NCI-H69 (cell line): ENCODE measurements around the gene ZBTB38.

Experiments used
- DNase-seq: peaks from one replicate; lab custom pipeline; 2025; lab: John Stamatoyannopoulos, UW

ZBTB38 gene

DNA sequence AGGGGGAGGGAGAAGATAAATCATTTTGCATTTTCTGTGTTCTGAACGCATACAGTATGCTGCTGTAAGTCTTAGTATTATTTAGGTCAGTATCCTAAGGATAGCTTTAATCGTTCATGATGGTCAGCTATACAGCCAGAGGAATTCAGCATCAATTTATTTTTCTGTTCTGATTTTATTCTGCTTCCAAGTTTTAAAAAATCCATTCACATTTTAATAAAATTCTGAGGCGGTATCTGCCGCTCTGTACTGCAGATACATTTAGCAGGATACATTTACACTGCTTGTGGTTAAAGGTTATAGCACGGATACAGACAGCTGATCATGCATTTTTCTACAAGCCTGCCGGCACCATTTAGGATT, 17.8 kb downstream of the ZBTB38 start:
- peak; percentile 46 for DNase-seq

DNA sequence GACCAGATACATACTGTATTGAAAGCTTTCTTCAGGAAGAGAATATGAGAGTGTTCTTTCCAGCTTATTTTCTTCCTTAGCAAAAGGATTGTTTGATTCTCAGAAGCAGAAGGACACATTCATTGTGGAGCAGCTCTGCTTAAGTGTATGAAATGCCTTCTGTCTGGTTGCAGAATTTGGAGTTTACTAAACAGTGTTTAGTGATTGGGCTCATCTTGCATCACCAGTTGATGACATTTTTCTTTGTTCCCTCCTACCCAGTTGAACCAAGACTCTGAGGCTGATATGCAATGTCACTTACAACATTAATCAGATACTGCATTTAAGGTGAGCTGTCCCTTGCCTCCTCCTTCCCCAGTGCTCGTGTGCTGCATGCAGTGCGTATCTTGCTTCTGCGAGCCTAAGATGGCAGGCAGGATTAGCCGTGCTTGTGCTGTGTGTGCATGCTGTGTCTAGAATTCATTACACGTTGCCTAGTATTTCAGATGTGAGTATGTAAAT, 18.4 kb downstream of the ZBTB38 start:
- DNase-seq, result peak; percentile 84

DNA sequence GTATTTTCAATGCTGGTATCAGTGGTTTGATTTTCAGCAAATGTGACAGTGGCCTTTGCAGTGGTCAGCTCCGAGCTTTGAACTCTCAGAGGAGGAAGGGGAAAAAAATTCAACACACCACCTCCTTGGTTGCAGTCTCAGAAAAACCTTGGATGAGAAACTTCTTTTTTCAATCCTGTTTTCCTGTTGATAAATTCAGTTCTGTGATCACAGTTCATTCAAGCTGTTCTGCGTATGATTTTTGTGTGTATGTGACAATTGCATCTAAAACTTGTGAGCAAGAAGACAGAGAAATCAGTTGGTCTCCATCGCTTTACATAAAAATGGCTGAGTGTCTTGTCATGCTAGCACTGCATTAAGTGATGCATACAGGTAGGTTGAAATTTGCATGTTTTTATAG, 19.2 kb downstream of the ZBTB38 start:
- peak; percentile 61 for DNase-seq

DNA sequence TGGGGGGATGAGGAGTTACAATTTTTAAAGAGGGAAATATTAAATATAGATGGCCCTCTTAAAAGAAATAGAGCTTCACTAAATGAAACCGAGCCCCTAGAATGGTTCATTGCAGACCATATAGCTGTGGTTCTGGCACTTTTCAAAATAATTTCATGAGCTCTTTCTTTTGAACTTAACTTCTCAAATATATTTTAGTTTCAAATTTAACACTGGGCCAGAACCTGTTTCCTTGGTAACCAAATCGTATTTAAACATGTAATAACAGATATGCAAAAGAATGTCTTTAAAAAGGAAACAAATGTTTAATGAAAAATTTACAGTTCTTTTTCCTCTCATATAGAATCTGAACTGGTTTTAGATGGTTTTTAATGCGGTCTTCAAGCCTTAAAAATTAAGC, 20.1 kb downstream of the ZBTB38 start:
- DNase-seq, result peak; percentile 35

DNA sequence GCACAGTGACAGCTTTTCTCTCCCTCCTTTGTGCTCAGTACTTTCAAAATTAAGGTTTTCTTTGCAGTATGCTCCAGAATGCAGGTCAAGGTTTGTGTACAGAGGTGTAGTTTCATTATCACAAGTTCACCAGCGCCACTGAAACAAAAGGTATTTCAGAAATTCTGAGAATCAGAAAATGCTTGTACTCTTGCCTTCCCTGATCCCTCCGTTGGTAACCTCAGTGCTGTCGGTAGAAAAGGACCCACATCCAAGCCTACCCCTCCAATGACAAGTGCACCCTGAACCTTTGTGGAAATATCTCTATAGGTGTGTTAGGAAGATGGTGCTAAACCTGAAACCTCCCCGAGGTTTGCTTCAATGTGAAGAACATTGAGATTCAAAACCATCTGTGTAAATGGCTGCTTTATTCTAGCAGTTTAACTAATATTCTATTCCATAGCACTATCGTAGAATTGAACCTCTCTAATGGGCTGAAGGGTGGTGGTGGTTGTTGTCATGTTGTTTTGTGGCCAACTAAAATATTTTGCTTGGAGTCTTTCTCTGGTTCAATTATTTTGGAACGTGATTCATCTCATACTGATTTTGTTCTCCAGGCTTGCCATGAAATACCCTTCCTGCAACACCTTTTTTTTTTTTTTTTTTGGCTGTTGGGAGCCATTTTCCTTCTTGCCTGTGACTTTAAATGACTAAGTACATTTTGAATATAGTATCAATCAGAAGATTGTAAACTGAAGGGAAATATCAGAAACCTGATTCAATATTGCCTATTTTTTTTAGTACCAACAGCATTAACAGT, 20.7 kb downstream of the ZBTB38 start:
- peak; percentile 61 for DNase-seq

DNA sequence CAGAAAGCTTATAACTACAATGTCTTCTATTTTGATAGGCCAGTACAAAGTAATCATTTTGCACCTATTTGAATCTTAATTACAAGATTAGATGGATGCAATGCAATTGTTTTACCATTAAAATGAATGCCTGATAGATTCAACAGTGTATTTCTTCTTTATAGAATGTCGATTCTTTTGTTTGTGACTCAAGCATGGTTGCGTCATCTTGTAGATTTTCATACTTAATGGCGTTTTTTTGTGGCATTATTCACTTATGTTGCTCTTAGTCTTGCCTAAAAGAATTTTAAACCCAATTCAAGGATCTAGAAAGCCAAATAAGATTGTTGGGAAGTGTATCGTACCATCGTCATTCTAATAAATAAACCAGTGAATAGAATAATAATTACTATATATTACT, 21.4 kb downstream of the ZBTB38 start:
- DNase-seq, result peak; percentile 22

DNA sequence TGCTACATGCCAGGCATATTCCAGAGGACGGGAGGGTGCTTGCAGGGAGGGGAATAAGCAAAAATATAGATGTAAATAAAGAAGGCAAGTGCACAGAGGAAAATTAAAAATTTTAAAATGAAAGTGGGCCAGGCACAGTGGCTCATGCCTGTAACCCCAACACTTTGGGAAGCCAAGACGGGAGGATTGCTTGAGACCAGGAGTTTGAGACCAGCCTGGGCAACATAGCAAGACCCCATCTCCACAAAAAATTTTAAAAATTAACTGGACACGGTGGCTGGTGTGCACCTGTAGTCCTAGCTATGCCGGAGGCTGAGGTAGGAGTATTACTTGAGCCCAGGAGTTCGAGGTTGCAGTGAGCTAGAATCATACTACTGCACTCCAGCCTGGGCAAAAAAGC, 22.4 kb downstream of the ZBTB38 start:
- no peak for DNase-seq

DNA sequence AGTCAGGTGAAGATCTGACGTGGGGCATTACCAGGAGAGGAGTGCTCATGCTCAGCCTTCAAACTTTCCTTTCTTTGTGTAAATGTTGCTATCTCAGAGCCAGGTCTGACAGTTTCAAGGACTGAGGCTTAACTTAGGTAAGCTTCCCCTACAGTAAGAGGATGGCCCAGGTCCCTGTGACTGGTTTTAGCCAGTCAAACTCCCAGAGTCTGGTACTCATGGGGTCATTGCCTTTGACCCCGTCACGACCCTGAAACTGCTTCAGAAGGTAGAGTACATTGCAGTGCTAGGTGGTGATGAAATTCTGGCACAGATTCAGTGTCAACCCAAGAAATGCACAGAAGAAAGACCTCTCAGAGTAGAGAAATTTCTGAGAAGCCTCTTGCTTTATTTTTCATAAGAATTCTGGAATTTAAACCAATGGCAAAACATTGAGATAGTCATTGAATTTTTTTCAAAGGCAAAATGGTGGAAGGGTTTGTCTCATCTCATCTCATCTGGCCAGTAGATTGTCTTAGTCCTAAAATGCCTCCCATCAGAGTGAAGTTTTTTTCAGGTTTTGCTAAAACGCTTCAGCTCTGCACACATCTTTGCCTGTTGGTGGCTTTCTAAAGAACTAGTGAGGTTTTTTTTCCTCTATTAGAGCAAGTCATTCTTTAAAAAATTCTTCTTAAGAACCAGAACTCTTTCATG, 23.1 kb downstream of the ZBTB38 start:
- peak; percentile 7 for DNase-seq

DNA sequence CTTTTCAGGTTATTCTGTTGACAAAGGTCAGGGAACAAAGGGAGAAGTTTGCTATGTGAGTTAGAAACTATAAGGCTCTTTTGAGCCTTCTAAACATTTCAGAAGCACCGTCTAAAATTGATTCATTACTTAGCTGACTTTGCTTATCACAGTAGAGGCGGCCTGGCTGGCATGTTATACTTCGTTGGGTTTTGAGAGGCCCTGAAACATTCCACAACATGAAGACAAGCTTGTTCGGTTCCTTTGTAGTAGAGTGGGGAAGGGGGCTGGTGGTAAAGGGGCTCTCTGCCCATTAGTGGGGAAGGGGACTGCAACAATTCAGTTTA, 23.6 kb downstream of the ZBTB38 start:
- DNase-seq, result no peak

DNA sequence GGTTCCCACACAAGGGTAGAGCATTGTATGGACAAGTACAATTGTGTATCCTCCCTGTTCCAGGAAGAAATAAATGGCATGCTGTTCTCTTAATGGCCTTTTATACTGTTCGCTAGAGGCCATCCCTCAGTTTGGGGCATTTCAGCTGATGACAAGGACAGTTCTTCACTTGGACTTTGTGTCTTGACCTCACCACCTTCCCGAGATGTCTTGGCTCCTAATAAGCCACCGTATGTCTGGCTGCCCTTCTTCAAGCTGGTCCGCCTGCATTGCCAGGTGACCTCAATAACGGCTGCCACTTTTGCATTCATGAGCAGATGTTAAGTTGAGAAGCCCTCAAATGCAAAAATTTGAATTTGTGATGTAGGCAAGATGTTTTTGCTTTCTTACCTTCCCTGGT, 24.1 kb downstream of the ZBTB38 start:
- DNase-seq, result peak; percentile 57

DNA sequence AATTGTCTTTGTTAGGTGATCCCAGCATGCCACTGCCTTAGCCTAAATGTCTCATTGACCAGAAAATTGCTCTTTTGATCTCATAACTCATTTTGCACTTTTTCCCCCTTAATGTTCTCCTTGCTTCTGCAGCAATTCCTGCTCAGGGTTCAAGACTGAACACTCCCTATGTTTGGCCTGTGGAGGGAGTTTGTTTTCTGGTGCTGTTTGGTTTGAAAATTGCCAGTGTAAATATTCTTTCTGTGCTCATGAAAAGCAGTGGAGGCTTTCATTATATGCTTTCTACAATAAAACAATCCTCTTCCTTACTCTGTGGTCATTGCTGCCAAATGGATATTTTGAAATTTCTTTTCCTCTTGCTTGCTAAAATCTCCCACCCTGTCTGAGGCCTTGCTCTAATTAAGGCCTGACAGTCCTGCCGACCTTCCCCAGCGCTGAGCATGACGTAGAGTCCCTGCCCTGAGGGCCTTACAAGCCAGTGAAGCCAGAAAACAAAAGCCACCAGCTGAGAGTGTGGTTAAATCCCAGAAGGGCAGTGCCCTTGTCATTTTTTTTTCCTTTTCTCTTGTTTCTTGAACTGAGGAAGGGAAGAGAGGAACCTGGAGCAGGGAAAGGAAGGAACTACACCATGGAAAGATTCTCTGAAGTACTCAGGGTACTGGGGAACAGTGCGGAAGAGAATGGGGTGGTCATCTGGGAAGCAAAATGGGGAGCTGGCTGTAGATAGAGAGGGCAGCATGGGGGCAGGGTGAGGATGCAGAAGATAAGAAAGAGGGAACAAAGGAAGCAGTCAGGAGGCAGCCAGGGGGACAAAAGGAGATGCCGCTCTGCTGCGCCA, 24.8 kb downstream of the ZBTB38 start:
- peak; percentile 95 for DNase-seq

DNA sequence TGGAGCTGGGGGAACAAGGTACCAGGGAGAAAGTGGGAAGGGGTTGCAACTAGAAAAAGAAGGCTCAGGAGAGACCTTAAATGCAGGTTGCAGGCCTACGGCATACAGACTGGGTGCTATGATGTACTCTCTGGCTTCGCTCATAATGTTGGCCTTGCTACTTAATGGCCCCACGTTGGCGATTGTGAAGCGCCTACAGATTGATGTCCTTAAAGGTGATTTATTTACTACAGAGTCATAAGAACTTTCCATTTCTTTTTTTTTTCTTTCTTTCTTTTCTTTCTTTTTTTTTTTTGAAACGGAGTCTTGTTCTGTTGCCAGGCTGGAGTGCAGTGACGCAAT, 25.4 kb downstream of the ZBTB38 start:
- DNase-seq, result peak; percentile 50

DNA sequence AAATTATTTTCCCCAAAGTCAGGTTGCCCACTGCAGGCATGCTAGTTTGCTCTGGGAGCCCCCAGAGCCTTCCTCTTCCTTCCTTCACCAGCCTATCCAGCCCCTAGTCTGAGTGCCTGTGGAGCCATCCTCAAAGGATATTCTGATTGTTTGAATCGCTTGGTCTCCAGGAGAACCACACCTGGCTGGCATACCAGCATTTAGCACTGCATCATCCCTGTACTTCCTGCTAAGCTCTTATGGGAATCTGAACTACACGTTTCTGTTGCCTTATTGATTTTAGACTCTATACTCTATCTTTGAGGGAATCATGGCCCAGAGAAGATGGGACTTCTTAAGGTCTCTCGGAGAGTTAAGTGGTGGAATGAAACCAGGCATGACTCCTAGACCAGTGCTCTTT, 26.3 kb downstream of the ZBTB38 start:
- peak; percentile 26 for DNase-seq

DNA sequence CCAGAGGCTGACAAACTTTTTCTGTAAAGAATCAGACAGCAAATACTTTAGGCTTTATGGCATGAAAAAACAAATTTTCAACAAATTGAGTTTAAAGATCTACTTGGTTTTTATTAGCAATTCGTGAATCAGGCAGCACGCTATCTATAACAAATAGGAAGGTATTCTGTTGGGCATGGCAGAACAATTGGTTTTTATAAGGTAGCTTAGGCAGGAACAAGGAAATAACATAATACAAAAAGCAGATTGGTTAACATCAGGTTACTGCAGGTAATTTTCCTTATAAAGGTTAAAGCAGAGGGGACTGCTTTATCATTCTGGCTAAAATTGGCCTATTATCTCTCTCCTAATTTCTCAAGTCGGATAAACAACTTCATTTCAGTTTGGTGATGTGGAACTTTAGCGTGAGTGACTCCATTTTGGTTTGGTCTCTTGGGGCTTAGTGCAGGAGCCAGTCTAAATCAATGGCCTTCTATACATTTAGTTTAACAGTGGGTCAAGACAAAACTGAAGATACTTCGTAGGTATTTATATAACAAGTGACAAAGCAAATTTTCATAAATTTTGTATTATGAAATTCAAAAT, 26.8 kb downstream of the ZBTB38 start:
- DNase-seq, result no peak

DNA sequence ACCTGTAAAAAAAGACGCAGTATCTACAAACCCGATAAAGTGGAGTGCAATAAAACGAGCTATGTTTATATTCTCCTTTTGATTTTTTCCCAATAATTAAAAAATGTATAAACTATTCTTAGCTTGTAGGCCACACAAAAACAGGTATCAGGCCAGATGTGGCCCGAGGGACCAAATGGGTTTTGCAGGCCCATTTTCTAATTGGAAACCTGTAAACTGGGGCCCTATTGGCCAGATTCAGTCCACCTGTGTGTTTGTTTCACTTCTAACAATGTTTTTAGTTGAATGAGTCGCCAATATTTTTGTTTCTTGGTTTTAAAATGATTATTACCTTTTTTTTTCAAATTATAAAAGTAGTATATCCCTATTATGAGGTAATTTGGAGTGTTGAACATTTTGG, 29.7 kb downstream of the ZBTB38 start:
- DNase-seq, result no peak

DNA sequence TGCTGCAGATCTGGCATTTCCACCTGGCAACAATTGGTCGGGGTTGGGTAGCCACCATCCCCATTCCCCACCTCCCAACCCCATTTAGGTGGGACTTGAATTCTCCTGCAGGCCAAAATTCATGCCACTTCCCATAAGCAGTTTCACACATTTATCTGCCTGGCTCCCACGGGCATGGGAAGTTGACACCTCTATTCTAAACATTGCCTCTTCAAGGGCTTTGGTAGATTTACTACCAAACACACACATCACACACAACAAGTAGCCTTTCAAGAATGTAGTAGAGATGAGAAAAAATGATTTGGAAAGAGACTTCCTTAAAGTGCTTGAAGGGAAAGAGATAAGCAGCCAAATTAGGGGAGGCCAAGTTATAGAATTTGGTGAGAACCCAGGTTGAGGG, 30.9 kb downstream of the ZBTB38 start:
- DNase-seq, result peak; percentile 20

DNA sequence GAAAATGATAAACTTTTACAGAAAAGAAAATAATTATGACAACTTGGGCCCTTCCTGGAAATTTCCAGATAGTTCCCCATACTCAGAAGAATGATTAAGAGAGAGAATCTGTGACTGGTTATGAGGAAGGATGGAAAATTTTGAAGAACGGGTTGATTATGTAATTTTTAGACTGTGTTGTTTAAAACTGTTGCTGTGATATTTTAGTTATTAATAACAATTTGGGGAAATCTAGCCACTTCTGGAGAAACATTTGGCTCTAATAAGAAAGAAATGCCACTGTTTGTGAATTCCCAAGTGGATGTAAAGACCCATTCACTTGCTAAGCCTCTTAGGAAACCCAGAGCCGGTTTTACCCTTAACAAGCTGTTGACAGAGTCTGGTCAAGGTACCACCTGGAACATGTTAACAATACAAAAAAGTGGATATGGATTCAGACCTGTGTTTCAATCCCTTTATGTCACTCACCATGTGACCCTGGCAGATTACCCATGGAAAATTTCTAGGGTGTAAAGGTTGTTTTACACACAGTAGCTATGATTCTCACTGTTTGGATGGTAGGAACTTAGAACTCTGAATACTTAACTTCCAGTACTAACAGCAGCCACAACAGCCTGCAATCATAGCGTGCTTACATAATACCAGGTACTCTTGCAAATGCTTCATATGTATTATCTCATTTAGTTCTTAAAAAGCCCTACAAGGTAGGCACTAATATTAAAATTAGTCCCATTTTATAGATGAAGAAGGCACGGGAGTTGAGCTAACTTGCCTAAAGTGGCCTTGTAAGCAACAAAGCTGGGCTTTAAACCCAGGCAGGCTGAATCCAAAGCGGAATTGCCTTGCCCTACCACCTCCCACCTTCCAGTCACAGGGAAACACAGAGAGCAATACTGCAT, 32.0 kb downstream of the ZBTB38 start:
- DNase-seq, result peak; percentile 55

DNA sequence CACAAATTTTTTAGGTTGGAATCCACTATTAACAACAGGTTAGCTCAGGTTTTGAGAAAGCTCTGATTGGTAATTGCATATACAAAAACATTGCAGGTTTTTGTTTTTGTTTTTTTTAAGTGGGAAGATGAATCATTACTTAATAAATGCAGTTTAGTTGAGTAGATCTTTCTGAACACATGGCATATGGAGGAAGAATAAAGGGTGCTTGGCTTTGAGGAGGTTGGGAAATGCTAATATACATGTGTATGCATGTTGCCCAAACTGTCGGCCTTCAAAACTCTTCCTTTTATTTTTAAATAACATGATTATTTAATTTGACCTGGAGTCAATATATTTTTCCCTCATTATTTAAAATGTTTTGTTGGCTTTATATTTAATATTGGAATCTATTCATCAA, 32.8 kb downstream of the ZBTB38 start:
- DNase-seq, result peak; percentile 14

DNA sequence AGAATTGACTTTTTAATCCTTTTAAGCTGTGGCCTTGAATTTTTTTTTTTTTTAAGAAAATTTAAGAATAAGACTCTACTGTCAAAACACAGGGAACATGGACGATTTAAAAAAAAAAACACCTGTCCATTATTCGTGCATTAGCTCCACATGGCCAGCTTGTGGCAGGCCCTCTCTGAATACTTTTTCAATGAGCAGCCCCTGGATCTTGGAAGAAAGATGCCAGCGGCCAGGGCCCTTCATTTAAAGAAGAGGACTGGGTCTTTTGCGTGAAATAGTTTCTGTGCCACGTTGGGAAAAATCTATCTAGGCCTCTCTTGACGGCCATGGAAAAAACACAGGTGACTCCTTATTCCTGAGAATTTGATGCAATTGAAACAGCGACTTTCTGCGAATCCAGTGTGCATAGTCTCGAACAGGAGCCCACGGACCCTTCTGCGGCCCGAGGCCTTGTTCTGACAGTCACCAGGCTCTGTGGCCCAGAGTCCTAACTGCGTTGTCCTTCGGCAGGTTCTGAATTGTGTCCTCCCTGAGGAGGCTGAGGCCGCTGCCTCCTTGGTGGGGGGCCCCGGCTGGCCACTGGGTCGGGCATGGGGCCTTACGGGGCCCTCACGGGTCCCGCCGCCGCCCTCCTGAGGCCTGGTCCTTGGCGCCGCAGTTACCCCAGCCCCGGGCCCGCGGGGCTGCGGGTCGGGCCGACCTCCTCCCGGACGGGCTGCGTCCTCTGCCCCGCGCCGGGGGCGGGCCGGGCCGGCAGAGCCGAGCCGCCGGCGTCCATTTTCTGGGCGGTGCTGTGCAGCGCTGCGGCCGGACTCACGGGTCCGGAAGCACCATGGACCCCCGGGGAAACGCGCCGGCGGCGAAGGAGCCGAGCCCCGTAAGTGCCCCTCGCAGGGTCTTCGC, 33.5 kb downstream of the ZBTB38 start:
- peak; percentile 59 for DNase-seq

DNA sequence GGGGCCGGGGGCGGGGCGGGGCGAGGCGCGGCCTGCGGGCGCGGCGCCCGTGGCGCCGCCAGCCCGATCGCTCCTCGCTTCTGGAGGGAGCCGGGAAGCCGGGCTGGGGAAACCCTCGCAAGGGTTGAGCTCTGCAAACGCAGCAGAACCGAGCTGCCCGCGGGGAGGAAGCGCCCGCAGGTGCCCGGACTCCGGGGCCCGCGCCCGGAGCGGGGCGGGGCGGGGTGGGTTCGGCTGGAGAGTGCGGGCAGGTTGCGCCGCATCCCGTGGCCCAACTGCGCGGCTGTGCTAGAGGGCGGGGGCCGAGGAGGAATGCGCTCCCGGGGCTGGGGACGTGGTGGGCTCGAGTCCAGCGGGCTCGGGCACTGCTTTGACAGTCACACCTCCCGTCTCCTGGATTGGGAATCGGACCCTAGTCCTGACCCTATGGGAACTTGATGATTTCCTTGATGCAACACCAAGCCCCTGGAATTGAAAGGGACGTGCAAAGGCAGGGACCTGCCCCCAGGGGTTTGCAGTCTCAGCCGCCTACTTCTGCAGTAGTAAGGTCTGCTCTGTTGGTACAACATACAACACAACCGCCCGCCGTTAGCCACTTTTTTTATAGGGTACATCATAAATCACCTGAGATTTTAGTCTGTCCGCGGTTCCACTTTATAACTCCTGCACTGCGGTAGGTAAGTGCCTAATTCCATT, 34.3 kb downstream of the ZBTB38 start:
- DNase-seq, result peak; percentile 64
